Measurements from ENCODE around the gene DRC7.
"Not testable (repeated sequence)": the region's sequence is repeated elsewhere in the genome, so short reads cannot be mapped to it uniquely, and the experiment has no call there.

DRC7 gene

DNA sequence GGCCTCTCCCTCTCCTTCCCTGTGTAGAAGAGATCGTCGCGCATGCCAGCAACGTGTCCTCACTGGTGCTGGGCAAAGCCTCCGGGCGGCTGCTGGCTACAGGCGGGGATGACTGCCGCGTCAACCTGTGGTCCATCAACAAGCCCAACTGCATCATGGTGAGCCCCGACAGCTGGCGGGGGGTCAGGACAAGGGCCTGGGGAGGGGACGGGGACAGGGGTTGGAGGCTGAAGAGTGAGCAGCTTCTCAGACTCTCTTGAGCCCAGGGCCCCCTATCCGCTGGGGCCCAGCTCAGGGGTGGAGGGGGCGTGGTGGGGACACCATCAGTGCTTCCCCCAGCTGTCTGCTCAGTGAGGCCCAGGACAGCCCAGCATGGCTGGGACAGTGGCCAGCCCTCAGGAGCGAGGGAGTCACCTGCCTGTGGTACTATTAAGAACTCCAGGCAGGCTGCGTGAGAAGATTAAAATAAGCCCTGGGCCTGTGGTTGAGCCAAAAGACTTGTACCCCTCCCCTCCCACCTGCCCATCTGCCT lies 47.1 kb downstream of the DRC7 start:
- Histone ChIP-seq H3K27ac (ENCODE audit: low read depth, low read length) (no peak overlapping the region), H3K9ac (ENCODE audit: low read length in 5 of 5) (no peak overlapping the region), H3K9me3 (ENCODE audit: control insufficient read depth in 5 of 5, low read length in 5 of 5) (no peaks in the 10 kb centered on the region), H3K4me1 (ENCODE audit: control insufficient read depth in 5 of 5, insufficient read depth in 5 of 5, low read length in 5 of 5) (peaks cover 2 to 6% (median 5%) of the 10 kb centered on the region in 5 donors), H3K4me3 (ENCODE audit: low read depth in 1 of 5, low read length in 5 of 5) (no peak overlapping the region), H3K36me3 (ENCODE audit: control insufficient read depth in 5 of 5, insufficient read depth in 5 of 5, low read length in 5 of 5) (peaks cover 0 to 30% (median 13%) of the 10 kb centered on the region in 5 donors), H3K27me3 (ENCODE audit: control insufficient read depth in 5 of 5, insufficient read depth in 4 of 5, low read length in 5 of 5) (no peaks in the 10 kb centered on the region)

GRCh38 chr16:57742543-57742942 lies 47.9 kb downstream of the DRC7 start:
- H3K36me3 ChIP-seq (ENCODE audit: control insufficient read depth in 5 of 5, insufficient read depth in 5 of 5, low read length in 5 of 5): peaks cover 0 to 35% (median 15%) of the 10 kb centered on the region in 5 donors
- no peaks in the 10 kb centered on the region for H3K4me1 ChIP-seq (ENCODE audit: control insufficient read depth in 5 of 5, insufficient read depth in 5 of 5, low read length in 5 of 5)

DNA sequence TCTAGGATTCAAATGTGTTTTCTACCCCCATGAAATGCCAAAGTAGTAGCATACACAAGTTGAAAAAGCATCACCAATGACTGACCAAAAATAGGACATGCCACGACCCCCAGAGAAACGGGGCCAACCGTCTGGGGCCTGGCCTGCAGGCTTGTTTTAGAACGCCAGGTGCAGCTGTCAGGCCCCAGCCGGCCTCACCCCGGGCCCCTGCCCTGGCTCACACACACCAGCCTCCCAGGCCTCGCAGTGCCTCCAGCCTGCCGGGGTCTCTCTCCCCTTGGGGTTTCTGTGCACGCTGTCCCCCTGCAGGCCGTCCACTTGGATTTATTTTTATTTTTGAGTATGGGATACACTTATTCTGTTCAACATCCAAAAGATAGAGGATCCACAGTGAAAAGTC lies 48.9 kb downstream of the DRC7 start:
- no peaks in the 10 kb centered on the region for H3K27me3 ChIP-seq (ENCODE audit: control insufficient read depth in 5 of 5, insufficient read depth in 4 of 5, low read length in 5 of 5)
- no peaks in the 10 kb centered on the region for H3K9me3 ChIP-seq (ENCODE audit: control insufficient read depth in 5 of 5, low read length in 5 of 5)
- H3K36me3 ChIP-seq (ENCODE audit: control insufficient read depth in 5 of 5, insufficient read depth in 5 of 5, low read length in 5 of 5): peaks cover 0 to 42% (median 18%) of the 10 kb centered on the region in 5 donors
- H3K4me3 ChIP-seq (ENCODE audit: low read depth in 1 of 5, low read length in 5 of 5): no peak overlapping the region
- no peaks in the 10 kb centered on the region for H3K4me1 ChIP-seq (ENCODE audit: control insufficient read depth in 5 of 5, insufficient read depth in 5 of 5, low read length in 5 of 5)
- H3K9ac ChIP-seq (ENCODE audit: low read length in 5 of 5): no peak overlapping the region
- no peak overlapping the region for H3K27ac ChIP-seq (ENCODE audit: low read depth, low read length)

More at GRCh38 chr16:57742543-57742942, 47.9 kb downstream of the DRC7 start:
- Histone ChIP-seq H3K27me3 (ENCODE audit: control insufficient read depth in 5 of 5, insufficient read depth in 4 of 5, low read length in 5 of 5) (no peaks in the 10 kb centered on the region), H3K9ac (ENCODE audit: low read length in 5 of 5) (no peak overlapping the region), H3K4me3 (ENCODE audit: low read depth in 1 of 5, low read length in 5 of 5) (no peak overlapping the region), H3K9me3 (ENCODE audit: control insufficient read depth in 5 of 5, low read length in 5 of 5) (no peaks in the 10 kb centered on the region), H3K27ac (ENCODE audit: low read depth, low read length) (no peak overlapping the region)

DNA sequence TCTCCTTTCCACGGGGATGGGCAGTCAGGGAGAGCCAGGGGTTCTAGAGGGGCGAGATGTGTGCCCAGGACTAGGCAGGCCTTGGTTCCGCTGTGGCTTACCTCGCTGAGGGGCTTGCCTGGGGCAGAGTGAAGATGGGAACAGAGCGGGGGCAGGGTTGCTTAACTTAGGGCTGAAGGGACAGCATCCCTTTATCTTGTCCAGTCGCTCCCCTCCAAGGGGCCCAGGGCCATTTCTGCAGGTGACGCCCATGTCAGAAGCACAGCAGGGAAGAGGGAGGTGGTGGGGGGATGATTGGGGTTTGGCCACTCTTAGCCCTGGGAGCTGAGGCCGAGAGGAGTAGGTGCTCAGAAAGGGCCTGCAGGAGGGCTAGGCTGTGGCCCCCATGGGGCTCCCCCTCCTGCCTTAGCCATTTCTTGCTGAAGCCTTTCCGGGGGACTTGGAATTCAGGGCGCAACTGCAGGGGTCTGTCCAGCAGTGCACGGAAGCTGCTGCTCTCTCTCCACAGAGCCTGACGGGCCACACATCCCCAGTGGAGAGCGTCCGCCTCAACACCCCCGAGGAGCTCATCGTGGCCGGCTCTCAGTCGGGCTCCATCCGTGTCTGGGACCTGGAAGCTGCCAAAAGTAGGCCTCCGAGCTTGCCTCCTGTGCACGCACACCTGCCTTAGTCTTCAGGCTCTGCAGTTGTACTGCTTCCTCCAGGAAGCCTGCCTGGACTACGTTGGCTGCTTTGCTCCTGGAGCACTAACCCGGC lies 49.5 kb downstream of the DRC7 start:
- no peak overlapping the region for H3K9ac ChIP-seq (ENCODE audit: low read length in 5 of 5)
- H3K4me3 ChIP-seq (ENCODE audit: low read depth in 1 of 5, low read length in 5 of 5): no peak overlapping the region
- H3K9me3 ChIP-seq (ENCODE audit: control insufficient read depth in 5 of 5, low read length in 5 of 5): no peaks in the 10 kb centered on the region
- no peaks in the 10 kb centered on the region for H3K4me1 ChIP-seq (ENCODE audit: control insufficient read depth in 5 of 5, insufficient read depth in 5 of 5, low read length in 5 of 5)
- peaks cover 0 to 47% (median 18%) of the 10 kb centered on the region in 5 donors for H3K36me3 ChIP-seq (ENCODE audit: control insufficient read depth in 5 of 5, insufficient read depth in 5 of 5, low read length in 5 of 5)
- no peaks in the 10 kb centered on the region for H3K27me3 ChIP-seq (ENCODE audit: control insufficient read depth in 5 of 5, insufficient read depth in 4 of 5, low read length in 5 of 5)
- H3K27ac ChIP-seq (ENCODE audit: low read depth, low read length): no peak overlapping the region

DNA sequence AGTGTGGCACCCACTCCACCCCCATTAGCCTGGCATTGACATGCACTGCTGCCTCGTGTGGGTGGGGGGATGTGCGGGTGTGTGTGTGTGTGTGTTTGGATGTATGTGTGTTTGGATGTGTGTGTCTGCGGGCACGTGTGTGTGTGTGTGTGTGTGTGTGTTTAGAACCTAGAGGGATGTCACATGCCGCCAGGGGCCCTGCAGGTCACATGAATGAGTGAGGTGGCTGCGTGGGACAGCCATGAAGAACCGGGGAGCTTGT lies 50.0 kb downstream of the DRC7 start:
- peaks cover 0 to 47% (median 18%) of the 10 kb centered on the region in 5 donors for H3K36me3 ChIP-seq (ENCODE audit: control insufficient read depth in 5 of 5, insufficient read depth in 5 of 5, low read length in 5 of 5)
- no peak overlapping the region for H3K4me3 ChIP-seq (ENCODE audit: low read depth in 1 of 5, low read length in 5 of 5)
- H3K9me3 ChIP-seq (ENCODE audit: control insufficient read depth in 5 of 5, low read length in 5 of 5): no peaks in the 10 kb centered on the region
- H3K4me1 ChIP-seq (ENCODE audit: control insufficient read depth in 5 of 5, insufficient read depth in 5 of 5, low read length in 5 of 5): no peaks in the 10 kb centered on the region
- no peak overlapping the region for H3K27ac ChIP-seq (ENCODE audit: low read depth, low read length)
- H3K9ac ChIP-seq (ENCODE audit: low read length in 5 of 5): no peak overlapping the region
- no peaks in the 10 kb centered on the region for H3K27me3 ChIP-seq (ENCODE audit: control insufficient read depth in 5 of 5, insufficient read depth in 4 of 5, low read length in 5 of 5)

GRCh38 chr16:57745768-57746167 lies 51.2 kb downstream of the DRC7 start:
- Histone ChIP-seq H3K36me3 (ENCODE audit: control insufficient read depth in 5 of 5, insufficient read depth in 5 of 5, low read length in 5 of 5) (peaks cover 0 to 47% (median 21%) of the 10 kb centered on the region in 5 donors), H3K4me1 (ENCODE audit: control insufficient read depth in 5 of 5, insufficient read depth in 5 of 5, low read length in 5 of 5) (no peaks in the 10 kb centered on the region), H3K9me3 (ENCODE audit: control insufficient read depth in 5 of 5, low read length in 5 of 5) (no peaks in the 10 kb centered on the region), H3K27ac (ENCODE audit: low read depth, low read length) (no peak overlapping the region), H3K27me3 (ENCODE audit: control insufficient read depth in 5 of 5, insufficient read depth in 4 of 5, low read length in 5 of 5) (no peaks in the 10 kb centered on the region), H3K4me3 (ENCODE audit: low read depth in 1 of 5, low read length in 5 of 5) (no peak overlapping the region), H3K9ac (ENCODE audit: low read length in 5 of 5) (no peak overlapping the region)

- H3K27me3 ChIP-seq (ENCODE audit: control insufficient read depth in 5 of 5, insufficient read depth in 4 of 5, low read length in 5 of 5); H3K9ac ChIP-seq (ENCODE audit: low read length in 5 of 5); H3K9me3 ChIP-seq (ENCODE audit: control insufficient read depth in 5 of 5, low read length in 5 of 5); H3K4me1 ChIP-seq (ENCODE audit: control insufficient read depth in 5 of 5, insufficient read depth in 5 of 5, low read length in 5 of 5); H3K4me3 ChIP-seq (ENCODE audit: low read depth in 1 of 5, low read length in 5 of 5); H3K27ac ChIP-seq (ENCODE audit: low read depth, low read length): not testable (repeated sequence)
- H3K36me3 ChIP-seq (ENCODE audit: control insufficient read depth in 5 of 5, insufficient read depth in 5 of 5, low read length in 5 of 5): peaks cover 0 to 53% (median 27%) of the 10 kb centered on the region in 5 donors
Observed at GRCh38 chr16:57746316-57746715, 51.7 kb downstream of the DRC7 start.

- H3K27ac ChIP-seq (ENCODE audit: low read depth, low read length): no peak overlapping the region
- peaks cover 0 to 59% (median 33%) of the 10 kb centered on the region in 5 donors for H3K36me3 ChIP-seq (ENCODE audit: control insufficient read depth in 5 of 5, insufficient read depth in 5 of 5, low read length in 5 of 5)
- H3K9ac ChIP-seq (ENCODE audit: low read length in 5 of 5): no peak overlapping the region
- H3K27me3 ChIP-seq (ENCODE audit: control insufficient read depth in 5 of 5, insufficient read depth in 4 of 5, low read length in 5 of 5): no peaks in the 10 kb centered on the region
- H3K4me1 ChIP-seq (ENCODE audit: control insufficient read depth in 5 of 5, insufficient read depth in 5 of 5, low read length in 5 of 5): no peaks in the 10 kb centered on the region
- no peaks in the 10 kb centered on the region for H3K9me3 ChIP-seq (ENCODE audit: control insufficient read depth in 5 of 5, low read length in 5 of 5)
- H3K4me3 ChIP-seq (ENCODE audit: low read depth in 1 of 5, low read length in 5 of 5): no peak overlapping the region
Observed at GRCh38 chr16:57747091-57747490, 52.5 kb downstream of the DRC7 start.

DNA sequence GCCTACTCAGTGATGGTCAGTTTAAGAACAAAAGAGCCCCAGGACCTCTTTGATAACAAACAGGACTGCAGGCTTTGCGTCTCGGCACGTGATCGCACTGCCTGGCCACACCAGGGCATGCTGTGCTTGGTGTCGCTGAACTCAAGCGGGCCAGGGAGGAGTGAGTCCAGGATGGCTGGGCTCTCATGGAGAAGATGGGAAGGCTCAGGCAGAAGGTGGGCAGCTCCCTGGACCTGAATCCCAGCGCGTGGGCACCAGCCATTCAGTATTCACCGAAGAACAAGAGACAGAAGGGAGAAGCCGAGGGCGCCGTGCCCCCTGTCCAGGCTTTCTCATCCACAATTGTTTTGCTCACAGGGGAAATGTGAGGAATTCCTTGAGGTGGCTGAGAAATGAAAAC lies 52.9 kb downstream of the DRC7 start:
- H3K4me3 ChIP-seq (ENCODE audit: low read depth in 1 of 5, low read length in 5 of 5): no peak overlapping the region
- H3K36me3 ChIP-seq (ENCODE audit: control insufficient read depth in 5 of 5, insufficient read depth in 5 of 5, low read length in 5 of 5): peaks cover 0 to 59% (median 33%) of the 10 kb centered on the region in 5 donors
- H3K4me1 ChIP-seq (ENCODE audit: control insufficient read depth in 5 of 5, insufficient read depth in 5 of 5, low read length in 5 of 5): no peaks in the 10 kb centered on the region
- no peak overlapping the region for H3K9ac ChIP-seq (ENCODE audit: low read length in 5 of 5)
- H3K27ac ChIP-seq (ENCODE audit: low read depth, low read length): no peak overlapping the region
- no peaks in the 10 kb centered on the region for H3K9me3 ChIP-seq (ENCODE audit: control insufficient read depth in 5 of 5, low read length in 5 of 5)
- H3K27me3 ChIP-seq (ENCODE audit: control insufficient read depth in 5 of 5, insufficient read depth in 4 of 5, low read length in 5 of 5): no peaks in the 10 kb centered on the region

DNA sequence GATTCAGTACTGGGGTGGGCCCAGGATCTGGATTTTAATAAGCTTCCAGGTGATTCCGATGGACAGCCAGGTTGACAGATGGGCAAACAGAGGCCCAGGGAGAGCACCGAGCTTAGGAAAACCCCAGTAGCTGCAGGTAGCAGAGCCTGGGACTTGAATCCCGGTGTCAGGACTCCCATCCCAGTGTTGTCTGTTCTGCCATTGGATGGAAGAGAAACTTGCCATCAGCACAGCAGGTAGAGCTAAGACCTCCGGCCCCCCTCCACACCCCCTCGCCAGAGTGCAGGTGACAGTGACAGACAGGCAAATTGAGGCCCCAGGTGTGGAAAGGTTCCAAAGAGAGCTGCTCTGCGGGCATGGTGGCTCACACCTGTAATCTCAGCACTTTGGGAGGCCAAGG lies 53.4 kb downstream of the DRC7 start:
- Histone ChIP-seq H3K4me3 (ENCODE audit: low read depth in 1 of 5, low read length in 5 of 5) (no peak overlapping the region), H3K4me1 (ENCODE audit: control insufficient read depth in 5 of 5, insufficient read depth in 5 of 5, low read length in 5 of 5) (no peaks in the 10 kb centered on the region), H3K9me3 (ENCODE audit: control insufficient read depth in 5 of 5, low read length in 5 of 5) (no peaks in the 10 kb centered on the region), H3K9ac (ENCODE audit: low read length in 5 of 5) (no peak overlapping the region), H3K27me3 (ENCODE audit: control insufficient read depth in 5 of 5, insufficient read depth in 4 of 5, low read length in 5 of 5) (no peaks in the 10 kb centered on the region), H3K36me3 (ENCODE audit: control insufficient read depth in 5 of 5, insufficient read depth in 5 of 5, low read length in 5 of 5) (peaks cover 0 to 64% (median 33%) of the 10 kb centered on the region in 5 donors), H3K27ac (ENCODE audit: low read depth, low read length) (no peak overlapping the region)

All from subcutaneous abdominal adipose tissue (tissue), 5 donors.